Dendritic cell treated with granulocyte-macrophage colony-stimulating factor and Interleukin-4, amounts not matched to agents 40 ng/mL and 50 ng/mL, for 4 days (primary cell): ENCODE results near the gene GALK1.

Experiments used
- H3K27ac Mint-ChIP-seq: one replicate; pipeline ENCODE4 v1.8.0; 2022; ENCODE audit warnings: mild to moderate bottlenecking, mixed read lengths
- H3K27me3 Mint-ChIP-seq: one replicate; pipeline ENCODE4 v1.8.0; 2022; ENCODE audit warnings: mild to moderate bottlenecking, mixed read lengths
- H3K36me3 Mint-ChIP-seq: one replicate; pipeline ENCODE4 v1.8.0; 2022; ENCODE audit warnings: low read depth, mixed read lengths
- H3K4me1 Mint-ChIP-seq: one replicate; pipeline ENCODE4 v1.8.0; 2022; ENCODE audit warnings: low read depth, mixed read lengths
- H3K4me3 Mint-ChIP-seq: one replicate; pipeline ENCODE4 v1.8.0; 2022; ENCODE audit warnings: mild to moderate bottlenecking, moderate library complexity, mixed read lengths
- H3K9me3 Mint-ChIP-seq: one replicate; pipeline ENCODE4 v1.8.0; 2022; ENCODE audit warnings: mixed read lengths
- intact Hi-C: fragments of 100-400 bp; cut with micrococcal nuclease; formaldehyde crosslinking; loops from one replicate; pipeline ENCODE4 v1.15.0; 2022

GALK1 gene

DNA sequence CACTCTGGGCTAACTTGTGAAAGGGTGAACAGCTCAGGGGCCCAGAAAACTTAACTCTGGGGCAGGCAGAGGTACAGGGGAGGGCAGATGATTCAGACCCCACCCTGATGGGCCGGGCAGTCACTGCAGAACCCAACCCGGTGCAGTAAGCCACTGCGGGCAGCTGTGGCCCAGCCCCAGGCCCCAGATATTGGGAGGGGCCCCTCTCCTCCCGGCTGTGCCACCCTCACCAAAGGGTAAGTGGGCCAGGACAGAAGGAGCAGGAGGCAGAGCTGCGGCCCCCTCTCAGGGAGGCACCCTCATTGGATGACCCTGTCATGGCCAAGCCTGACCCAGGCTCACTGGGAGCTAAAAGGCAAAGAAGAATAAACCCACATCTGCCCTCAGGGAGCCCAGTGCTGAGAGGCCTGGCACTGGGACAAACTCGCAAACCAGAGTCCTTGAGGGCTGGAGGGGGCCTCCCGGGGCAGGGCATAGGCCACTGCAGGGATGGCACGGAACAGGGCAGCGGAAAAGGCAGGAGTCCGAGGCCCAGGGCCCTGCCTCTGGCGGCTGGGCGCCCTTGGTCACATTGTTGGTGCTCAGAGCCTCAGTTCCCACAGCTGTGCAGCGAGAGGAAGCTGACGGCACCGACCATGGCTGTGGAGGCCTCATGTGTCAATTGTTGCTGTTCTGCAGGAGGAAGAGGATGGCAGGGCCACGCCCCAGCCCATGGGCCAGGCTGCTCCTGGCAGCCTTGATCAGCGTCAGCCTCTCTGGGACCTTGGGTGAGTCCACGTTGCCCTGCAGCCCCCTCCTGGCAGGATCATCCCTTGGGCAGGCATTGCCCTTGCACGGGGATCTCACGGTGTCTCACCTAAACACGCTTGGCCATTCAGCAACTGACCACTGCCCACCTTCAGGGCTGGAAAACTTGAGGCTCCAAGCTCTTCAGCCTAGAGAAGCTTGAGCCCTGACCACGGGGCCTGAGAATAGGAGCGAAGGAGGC is 40.7 kb downstream of the GALK1 start:
- no peaks in the 10 kb centered on the region for H3K9me3 Mint-ChIP-seq
- intact Hi-C loops = no loop called here
- peaks cover 36% of the 10 kb centered on the region for H3K27me3 Mint-ChIP-seq
- H3K4me3 Mint-ChIP-seq = no peak overlapping the region
- no peak overlapping the region for H3K27ac Mint-ChIP-seq
- peaks cover 17% of the 10 kb centered on the region for H3K4me1 Mint-ChIP-seq
- no peaks in the 10 kb centered on the region for H3K36me3 Mint-ChIP-seq

DNA sequence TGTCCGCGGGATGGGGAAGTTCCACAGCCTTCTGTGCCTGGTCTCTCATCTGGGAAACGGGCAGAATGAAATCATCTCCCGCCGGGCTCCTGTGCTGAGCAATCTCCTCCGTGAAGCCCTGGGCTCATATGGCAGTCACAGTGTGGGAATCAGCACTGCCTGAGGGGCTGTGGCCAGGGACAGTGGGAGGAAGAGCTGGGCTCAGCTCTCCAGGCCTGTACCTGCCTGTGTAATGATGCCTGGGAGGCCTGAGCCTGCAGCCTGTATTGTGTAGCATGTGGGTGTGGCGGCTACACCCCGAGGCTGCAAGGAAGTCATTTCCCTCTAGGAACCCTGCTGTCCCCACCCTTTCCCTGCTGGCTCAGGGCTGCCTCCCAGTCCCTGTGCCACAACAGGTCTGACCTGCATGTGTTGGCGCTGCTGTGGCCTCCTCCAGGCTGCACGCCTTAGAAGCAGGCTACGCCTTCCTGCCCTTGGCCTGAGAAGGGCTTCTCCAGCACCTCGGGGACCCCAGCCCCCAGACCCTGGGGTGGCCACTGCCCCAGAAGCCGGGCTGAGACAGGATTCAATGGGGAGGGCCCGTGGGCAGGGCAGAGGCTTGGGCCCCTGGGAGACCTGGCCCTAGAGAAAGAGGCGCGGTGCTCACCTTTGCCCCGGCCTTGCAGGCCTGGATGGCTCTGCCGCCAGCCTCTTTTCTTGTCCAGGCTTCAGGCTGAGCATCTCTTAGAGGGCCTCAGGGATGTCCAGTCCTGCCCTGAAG is 41.6 kb downstream of the GALK1 start:
- intact Hi-C loops = no loop called here
- Mint-ChIP-seq H3K27ac (peak overlapping the region; percentile 19), H3K36me3 (no peaks in the 10 kb centered on the region), H3K27me3 (peaks cover 44% of the 10 kb centered on the region), H3K9me3 (no peaks in the 10 kb centered on the region), H3K4me3 (no peak overlapping the region), H3K4me1 (peaks cover 17% of the 10 kb centered on the region)

DNA sequence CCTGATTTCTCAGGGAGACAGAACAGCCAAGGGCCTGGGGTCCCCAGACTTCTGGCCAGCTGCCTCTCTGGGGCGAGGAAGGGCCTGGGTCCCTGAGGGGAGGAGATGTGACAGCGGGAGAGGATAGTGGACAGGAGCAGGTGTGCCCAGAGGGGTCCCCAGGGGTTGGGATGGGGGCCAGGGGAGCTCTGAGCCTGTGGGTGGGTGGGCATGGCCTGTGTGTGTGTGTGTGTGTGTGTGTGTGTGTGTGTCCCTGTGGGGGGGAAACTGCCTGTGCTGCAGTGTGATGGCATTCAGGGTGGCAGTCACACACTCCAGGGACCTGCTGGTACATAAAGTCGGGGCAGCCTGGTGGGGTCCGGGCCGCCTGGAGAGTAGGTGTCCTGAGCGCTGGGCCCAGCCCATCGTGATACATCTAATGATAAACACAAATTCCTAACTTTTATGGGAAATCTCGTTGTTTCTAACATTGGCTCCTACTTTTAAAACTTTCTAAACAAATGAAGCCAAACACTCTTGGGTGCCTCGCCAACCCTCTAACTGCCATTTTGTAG is 42.4 kb downstream of the GALK1 start:
- peak overlapping the region; percentile 19 for H3K27ac Mint-ChIP-seq
- peaks cover 17% of the 10 kb centered on the region for H3K4me1 Mint-ChIP-seq
- no peaks in the 10 kb centered on the region for H3K36me3 Mint-ChIP-seq
- peaks cover 45% of the 10 kb centered on the region for H3K27me3 Mint-ChIP-seq
- intact Hi-C loops = no loop called here
- H3K4me3 Mint-ChIP-seq = no peak overlapping the region
- H3K9me3 Mint-ChIP-seq = no peaks in the 10 kb centered on the region

DNA sequence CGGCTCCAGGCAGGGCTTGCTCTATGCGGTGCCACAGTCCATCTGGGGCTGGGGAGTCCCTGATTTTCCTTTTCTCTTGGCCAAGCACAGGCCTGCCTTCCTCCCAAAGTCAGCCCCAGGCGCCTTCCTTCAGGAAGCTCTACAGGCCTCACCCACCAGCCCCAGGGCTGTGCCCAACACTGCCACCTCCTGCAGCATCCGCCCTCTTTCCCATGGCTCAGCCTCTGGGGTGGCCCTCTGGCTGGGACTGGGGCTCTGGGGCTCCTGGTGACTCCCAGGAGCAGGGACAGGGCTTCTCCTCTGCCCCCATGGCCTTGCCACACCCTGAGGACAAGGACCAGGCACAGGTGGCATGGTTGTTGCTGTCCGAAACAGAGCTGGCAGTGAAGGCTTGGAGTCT is 42.9 kb downstream of the GALK1 start:
- H3K9me3 Mint-ChIP-seq = no peaks in the 10 kb centered on the region
- no peak overlapping the region for H3K27ac Mint-ChIP-seq
- peaks cover 47% of the 10 kb centered on the region for H3K27me3 Mint-ChIP-seq
- H3K4me3 Mint-ChIP-seq = no peak overlapping the region
- intact Hi-C loops = no loop called here
- peaks cover 17% of the 10 kb centered on the region for H3K4me1 Mint-ChIP-seq
- no peaks in the 10 kb centered on the region for H3K36me3 Mint-ChIP-seq

DNA sequence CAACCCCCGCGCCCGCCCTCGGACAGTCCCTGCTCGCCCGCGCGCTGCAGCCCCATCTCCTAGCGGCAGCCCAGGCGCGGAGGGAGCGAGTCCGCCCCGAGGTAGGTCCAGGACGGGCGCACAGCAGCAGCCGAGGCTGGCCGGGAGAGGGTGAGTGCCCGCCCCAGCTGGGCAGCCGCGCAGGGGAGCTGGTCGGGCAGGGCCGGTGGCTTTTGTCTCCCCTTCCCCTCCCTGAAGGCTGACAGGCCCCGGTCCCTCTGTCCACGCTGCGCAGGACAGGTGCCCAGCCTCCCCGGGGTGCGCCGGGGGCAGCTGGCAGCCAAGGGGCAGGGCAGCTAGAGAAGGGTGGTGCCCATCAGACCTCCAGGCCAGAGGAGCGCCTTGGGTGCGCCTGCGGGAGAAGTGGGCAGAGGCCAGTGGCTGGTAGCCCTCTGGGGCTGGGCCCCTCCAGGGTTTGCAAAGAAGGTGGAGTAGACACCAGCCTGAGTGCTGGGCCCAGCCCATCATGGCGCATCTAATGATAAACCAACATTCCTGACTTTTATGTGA is 43.5 kb downstream of the GALK1 start:
- Mint-ChIP-seq H3K36me3 (no peaks in the 10 kb centered on the region), H3K9me3 (no peaks in the 10 kb centered on the region), H3K4me3 (no peak overlapping the region), H3K27me3 (peaks cover 52% of the 10 kb centered on the region), H3K4me1 (peaks cover 17% of the 10 kb centered on the region), H3K27ac (no peak overlapping the region)
- intact Hi-C loops = no loop called here

DNA sequence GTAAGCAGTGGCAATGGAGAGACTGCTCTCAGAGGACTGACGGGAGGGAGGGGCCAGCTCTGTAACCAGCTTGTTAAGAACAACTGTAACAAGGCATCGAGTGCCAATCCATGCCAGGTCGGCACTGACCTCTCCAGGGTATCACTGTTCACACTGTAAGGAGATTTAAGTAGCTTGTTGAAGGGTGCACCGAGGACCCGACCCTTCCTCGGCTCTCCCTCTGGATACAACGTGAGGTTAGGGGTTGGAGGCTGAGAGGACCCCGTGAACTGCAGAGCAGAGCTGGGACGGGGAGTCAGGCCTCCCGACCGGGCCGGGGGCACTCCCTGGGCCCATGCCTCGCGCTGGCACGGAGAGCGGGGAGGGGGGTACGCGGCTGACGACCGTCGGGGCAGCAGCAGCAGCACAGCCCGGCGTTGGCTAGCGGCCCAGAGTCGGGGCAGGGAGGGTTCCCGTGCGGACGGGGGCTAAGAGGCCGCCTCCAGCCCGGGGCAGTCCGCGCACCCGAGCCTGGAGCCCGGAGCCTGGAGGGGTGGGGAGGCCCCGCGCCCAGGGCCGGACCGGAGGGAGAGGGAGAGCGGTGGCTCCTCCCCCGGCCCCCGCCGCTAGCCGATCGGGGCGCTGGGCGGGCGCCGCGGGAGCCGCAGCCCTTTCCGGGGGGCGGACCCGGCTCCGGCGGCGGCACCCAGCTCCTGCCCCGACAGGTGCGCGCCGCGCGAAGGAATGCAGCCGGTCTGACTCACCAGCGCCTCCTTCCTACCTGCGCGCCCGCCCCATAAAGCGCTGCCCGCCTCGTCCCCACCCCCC is 44.1 kb downstream of the GALK1 start, which contains the start of gene ITGB4:
Gene ITGB4, plus strand, starts transcription at position 804 of the 807 bp plus-strand sequence. CDS start 3,245 bp downstream, outside the sequence.
- Mint-ChIP-seq H3K4me1 (peaks cover 17% of the 10 kb centered on the region), H3K36me3 (no peaks in the 10 kb centered on the region), H3K27ac (no peak within 1 kb of the TSS), H3K9me3 (no peaks in the 10 kb centered on the region), H3K27me3 (peaks cover 54% of the 10 kb centered on the region), H3K4me3 (peak within 1 kb of the TSS; percentile 59)
- intact Hi-C loops = no loop called here

DNA sequence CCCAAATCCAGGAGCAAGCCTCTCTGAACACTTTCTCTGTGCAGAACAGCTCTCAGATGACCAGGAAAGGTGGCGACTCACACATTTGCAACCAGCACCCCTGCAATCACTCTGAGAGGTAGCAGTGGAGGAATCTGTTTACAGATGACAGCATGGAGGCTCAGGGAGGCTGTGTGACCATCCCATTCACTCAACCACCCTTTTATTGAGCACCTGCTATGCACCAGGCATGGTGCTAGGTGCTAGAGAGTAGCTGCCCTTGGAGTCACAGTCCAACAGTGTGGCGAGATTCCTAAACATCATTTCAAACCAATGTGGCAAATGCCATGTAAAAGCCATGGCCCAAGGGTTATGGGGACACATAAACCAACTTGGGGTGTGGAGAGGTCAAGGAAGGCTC is 45.3 kb downstream of the GALK1 start:
- Mint-ChIP-seq H3K27me3 (peaks cover 54% of the 10 kb centered on the region), H3K36me3 (no peaks in the 10 kb centered on the region), H3K4me1 (peaks cover 17% of the 10 kb centered on the region), H3K27ac (no peak overlapping the region), H3K4me3 (no peak overlapping the region), H3K9me3 (no peaks in the 10 kb centered on the region)
- intact Hi-C loops = no loop called here

DNA sequence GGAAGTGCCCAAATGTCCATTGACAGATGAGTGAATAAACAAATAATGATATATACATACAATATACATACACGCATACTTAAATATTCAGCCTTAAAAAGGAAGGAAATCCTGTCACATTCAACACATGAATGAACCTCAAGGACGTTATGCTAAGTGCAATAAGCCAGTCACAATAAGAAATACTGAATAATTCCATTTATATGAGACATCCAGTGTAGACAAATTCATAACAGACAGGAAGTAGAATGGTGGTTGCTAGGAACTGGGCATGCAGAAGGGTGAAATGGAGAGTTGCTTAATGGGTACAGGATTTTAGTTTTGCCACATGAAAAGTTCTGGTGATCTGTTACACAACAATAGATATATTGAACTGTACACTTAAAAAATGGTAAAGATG is 52.5 kb downstream of the GALK1 start:
- peaks cover 14% of the 10 kb centered on the region for H3K36me3 Mint-ChIP-seq
- H3K27me3 Mint-ChIP-seq = peaks cover 10% of the 10 kb centered on the region
- H3K4me3 Mint-ChIP-seq = no peak overlapping the region
- no peak overlapping the region for H3K27ac Mint-ChIP-seq
- intact Hi-C loops = no loop called here
- no peaks in the 10 kb centered on the region for H3K4me1 Mint-ChIP-seq
- no peaks in the 10 kb centered on the region for H3K9me3 Mint-ChIP-seq
